GM18499 (cell line): ENCODE data around the gene ERI2.
"Not testable (repeated sequence)": the region's sequence is repeated elsewhere in the genome, so short reads cannot be mapped to it uniquely, and the experiment has no call there.

Experiments used
- ATAC-seq: cut with Tn5 transposase; IDR thresholded peaks from one replicate; pipeline ENCODE4 v1.9.1; 2021; ENCODE audit warnings: moderate number of reproducible peaks; ENCODE audit not compliant: insufficient read depth, unreplicated experiment

ERI2 gene

GRCh38 chr16:20768818-20769217 is 37.5 kb downstream of the ERI2 start:
- ATAC-seq: no peak

DNA sequence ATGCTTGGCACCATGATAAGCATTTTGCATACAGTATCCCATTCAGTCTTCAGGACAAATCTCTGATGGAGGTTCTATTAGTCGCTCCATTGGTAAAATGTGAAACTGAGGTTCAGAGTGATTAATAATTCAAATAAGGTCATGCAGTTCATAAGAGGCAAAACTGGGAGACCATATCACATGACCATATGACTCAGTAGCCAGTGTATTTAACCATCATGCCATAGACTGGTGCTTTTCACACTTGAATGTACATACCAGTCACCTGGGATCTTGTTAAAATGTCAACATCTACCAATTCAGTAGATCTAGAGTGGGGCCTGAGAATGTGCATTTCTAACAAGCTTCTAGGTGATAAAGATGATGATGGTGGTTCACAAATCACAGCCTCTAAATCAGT is 38.2 kb downstream of the ERI2 start:
- no peak for ATAC-seq

DNA sequence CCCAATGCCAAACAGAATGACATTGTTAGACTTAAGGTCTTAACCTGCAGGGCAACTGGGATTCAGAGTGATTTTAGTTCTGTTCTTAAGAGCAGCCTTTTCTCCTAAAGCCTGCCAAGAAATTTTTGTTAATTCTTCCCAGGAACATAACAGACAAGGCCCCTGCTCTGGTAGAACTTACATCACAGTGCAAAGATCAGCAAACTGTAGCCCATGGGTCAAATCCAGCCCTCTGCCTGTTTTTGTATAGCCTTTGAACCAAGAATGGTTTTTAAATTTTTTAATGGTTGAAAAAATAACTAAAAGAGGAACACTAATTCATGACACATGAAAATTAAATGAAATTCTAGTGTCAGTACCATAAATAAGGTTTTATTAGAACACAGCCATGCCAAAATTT is 38.7 kb downstream of the ERI2 start:
- ATAC-seq: no peak

- no peak for ATAC-seq
These were observed 40.0 kb downstream of the ERI2 start for GRCh38 chr16:20766294-20766693.

DNA sequence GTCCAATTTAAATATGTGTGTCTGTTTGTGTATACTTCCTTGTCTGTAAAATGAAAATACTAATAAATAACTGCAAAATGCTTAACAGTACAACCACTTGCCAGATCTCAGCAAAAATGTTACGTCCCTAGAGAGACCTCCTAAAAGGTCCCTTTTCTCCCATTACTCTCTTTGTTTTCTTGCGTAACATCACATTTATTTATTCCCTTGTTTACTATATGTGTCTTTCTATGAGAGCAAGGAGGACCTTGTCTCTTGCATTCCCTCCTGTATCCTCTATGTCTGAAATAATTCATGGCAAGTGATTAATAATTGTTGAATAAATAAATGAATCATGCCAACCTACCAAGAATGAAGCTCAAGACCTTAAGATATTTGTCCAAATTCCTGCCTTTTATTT is 40.5 kb downstream of the ERI2 start:
- no peak for ATAC-seq

- not testable (repeated sequence) for ATAC-seq
These were observed 41.8 kb downstream of the ERI2 start for GRCh38 chr16:20764448-20764847.

- peak; percentile 80 for ATAC-seq
These were observed 42.6 kb downstream of the ERI2 start, which contains the start of gene ACSM3 for GRCh38 chr16:20763461-20764232. Gene ACSM3 (plus strand): TSS chr16:20764014. CDS start chr16:20770035, 6,021 bp downstream.

DNA sequence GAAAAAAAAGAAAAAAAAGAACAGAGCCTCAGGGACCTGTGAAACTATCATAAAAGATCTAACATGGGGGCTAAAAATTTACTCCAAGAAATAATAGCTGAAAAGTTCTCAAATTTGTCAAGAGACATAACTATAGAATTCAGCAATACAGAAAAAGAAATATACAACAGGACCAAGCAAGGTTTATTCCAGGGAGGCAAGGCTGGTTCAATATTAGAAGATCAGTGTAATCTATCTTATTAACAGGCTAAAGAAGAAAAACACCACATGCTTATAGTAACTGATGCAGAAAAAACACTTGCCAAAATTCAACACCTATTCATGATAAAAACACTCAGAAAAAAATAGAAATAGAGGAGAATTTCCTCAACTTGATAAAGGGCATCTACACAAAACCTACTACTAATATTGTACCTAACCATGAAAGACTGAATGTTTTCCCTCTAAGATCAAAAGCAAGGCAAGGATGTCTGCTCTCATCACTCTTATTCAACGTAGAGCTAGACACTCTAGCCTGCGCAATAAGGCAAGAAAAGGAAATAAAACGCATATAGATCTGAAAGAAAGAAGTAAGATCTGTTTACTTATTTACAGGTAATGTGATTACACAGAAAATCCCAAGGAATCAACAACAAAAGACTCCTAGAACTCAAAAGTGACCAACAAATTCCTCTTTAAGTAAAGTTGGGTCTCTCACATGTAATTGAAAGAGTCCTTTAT is 43.7 kb downstream of the ERI2 start:
- ATAC-seq: no peak

DNA sequence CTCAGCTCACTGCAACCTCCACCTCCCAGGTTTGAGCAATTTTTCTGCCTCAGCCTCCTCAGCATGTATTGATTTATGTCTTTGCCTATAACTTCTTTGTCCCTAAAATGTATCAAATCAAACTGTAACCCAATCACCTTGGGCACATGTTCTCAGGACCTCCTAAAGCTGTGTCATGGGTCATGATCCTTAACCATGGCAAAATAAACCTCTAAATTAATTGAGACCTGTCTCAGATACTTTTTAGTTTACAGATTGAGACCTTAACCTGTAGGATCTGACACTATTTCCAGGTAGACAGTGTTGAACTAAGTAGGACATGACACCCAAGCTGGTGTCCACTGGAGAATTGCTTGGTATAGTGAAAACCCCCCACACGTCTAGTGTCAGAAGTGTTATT is 45.1 kb downstream of the ERI2 start:
- no peak for ATAC-seq

- no peak for ATAC-seq
These were observed 45.9 kb downstream of the ERI2 start for GRCh38 chr16:20760346-20760745.

DNA sequence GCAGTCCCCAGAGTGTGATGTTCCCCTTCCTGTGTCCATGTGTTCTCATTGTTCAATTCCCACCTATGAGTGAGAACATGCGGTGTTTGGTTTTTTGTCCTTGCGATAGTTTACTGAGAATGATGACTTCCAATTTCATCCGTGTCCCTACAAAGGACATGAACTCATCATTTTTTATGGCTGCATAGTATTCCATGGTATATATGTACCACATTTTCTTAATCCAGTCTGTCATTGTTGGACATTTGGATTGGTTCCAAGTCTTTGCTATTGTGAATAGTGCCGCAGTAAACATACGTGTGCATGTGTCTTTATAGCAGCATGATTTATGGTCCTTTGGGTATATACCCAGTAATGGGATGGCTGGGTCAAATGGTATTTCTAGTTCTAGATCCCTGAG is 50.5 kb downstream of the ERI2 start:
- ATAC-seq: not testable (repeated sequence)

DNA sequence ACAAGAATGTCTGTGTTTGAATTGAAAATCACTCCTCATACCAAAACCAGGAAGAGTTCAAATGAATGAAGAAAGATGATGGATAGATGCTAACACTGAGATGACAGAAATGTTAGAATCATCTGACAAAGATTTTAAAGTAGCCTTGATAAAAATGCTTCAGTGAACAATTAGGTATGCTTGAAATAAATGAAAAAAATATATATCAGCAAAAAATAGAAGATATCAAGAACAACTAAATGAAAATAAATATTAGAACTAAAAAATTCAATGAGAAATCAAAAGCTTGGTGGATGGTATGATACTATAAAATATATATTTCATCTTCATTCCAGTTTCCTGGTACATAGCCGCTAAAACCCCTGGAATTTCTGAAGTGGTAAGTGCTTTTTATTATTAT is 51.0 kb downstream of the ERI2 start:
- ATAC-seq: no peak

- ATAC-seq: no peak
These were observed 52.5 kb downstream of the ERI2 start for GRCh38 chr16:20753727-20754126.

DNA sequence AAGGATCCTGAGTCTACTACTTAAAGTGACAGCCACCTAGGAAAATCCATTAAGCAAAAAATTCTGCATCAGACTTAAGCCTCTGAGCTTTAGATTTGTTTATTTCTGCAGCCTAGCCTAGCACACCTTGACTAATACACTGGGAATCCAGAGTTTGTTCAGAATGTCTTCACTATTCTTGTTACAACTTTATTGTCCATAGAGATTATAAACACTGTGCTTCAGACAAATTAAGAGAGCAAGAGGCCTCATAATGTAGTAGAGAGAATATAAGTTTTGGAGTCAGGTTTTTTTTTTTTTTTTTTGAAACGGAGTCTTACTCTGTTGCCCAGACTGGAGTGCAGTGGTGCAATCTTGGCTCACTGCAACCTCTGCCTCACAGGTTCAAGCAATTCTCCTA is 55.7 kb downstream of the ERI2 start:
- no peak for ATAC-seq

- no peak for ATAC-seq
These were observed 56.8 kb downstream of the ERI2 start for GRCh38 chr16:20749474-20749873.

GRCh38 chr16:20747030-20747816 is 59.0 kb downstream of the ERI2 start:
- no peak for ATAC-seq

DNA sequence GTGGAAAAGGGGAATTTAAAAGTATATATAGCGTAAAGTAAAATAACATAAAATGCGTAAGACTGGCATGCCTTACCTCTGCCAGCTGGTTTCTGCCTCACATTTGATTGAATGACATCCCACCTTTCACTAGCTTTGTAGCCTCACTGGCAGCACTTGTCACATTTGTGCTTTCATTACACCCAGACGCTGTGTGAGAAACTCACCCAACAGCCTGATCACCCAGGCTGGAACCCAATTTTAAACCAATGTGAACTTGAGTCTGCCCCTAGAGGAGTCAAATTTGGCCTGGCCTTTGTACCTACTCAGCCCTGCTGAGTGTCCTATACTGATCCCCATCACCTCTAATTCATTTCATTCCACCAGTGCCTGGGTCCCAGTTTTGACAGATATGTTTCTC is 59.8 kb downstream of the ERI2 start:
- no peak for ATAC-seq
